ENCODE data around the gene CDK5R2.

The CDK5R2 gene

DNA sequence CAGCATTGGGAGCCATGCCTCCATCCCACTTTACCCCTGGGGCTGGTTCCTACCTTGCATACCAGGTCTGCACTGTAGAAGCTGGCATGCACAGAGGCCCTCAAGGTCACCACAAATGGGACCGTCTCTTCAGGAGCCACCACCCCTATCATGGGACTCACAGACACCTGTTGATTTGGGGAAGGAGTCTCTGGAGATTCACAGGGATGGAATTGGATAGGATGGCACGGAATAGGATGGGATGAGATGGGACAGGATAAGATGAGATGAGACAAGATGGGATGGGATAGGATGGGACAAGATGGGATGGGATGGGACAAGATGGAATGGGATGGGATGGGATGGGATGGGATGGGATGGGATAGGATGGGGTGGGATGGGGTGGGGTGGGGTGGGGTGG is 49.8 kb downstream of the CDK5R2 start:
- DNase-seq, result no peak

GRCh38 chr2:219010162-219010756 is 50.8 kb downstream of the CDK5R2 start:
- no peak for DNase-seq

DNA sequence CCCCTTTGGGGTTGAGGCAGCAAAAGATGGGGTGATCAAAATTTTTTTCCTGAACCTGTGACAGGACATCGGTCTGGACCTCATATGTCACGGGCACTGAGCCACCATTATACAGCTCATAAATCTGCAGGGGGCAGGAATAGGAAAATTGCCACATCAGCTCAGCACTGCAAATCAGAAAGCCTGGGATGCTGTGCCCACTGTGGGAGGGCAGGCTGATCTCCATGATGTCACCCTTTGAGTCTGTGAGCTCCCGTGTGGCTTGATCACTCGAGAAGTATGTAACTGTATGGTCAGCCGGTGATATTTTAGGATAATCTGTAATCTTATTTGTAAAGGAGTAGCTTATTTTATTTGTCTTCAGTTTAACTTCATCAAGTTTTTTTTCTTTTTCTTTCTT is 51.4 kb downstream of the CDK5R2 start:
- no peak for DNase-seq

Data from suppressor macrophage treated with lipopolysaccharide for 1 hour (primary cell).